Measurements from ENCODE around the gene SLC16A12. TPM values are rescaled to one million over a fixed set of nuclear protein-coding genes. Genes with fewer than 3 reads are reported as not detected.

Gene SLC16A12
- total and polyA plus RNA-seq, 2 donors from 2014 or later, result 19.0 to 38.8 TPM

DNA sequence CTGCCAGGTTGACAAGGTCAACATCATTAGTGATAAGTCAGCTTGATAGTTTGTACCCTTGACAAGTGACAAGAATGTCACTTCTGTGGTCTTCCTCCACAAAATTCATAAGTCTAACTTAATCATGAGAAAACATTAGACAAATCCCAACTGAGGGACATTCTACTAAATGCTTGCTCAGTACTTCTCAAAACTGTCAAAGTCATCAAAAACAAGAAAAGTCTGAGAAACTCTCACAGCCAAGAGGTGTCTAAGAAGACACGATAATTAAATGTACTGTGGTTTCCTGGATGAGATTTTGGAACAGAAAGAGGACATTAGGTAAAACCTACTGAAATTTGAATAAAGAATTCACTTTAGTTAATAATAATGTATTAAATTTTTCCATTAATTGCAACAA, 29.8 kb upstream of the SLC16A12 start:
- intact Hi-C loops (cut with DNase I), result no loop called here
- Histone ChIP-seq H3K4me3 (ENCODE audit: low read length in 3 of 3) (no peak overlapping the region), H3K9me3 (ENCODE audit: control insufficient read depth in 2 of 3, insufficient read depth in 1 of 3, low read length in 3 of 3) (no peaks in the 10 kb centered on the region), H3K4me1 (ENCODE audit: control insufficient read depth in 2 of 3, insufficient read depth in 2 of 3, low read depth in 1 of 3, low read length in 3 of 3) (peaks cover 0 to 7% (median 2%) of the 10 kb centered on the region in 3 donors), H3K27me3 (ENCODE audit: control insufficient read depth, insufficient read depth, low read length) (no peaks in the 10 kb centered on the region), H3K27ac (ENCODE audit: low read depth in 2 of 2, low read length in 2 of 2) (no peak overlapping the region), H3K9ac (ENCODE audit: low read length in 3 of 3) (no peak overlapping the region), H3K36me3 (ENCODE audit: control insufficient read depth in 2 of 3, insufficient read depth in 3 of 3, low read length in 3 of 3) (no peaks in the 10 kb centered on the region)
- FAIRE-seq, result no peak
- no peak for TF ChIP-seq CTCF (IDR thresholded peaks at IDR 0.05; ENCODE audit: borderline replicate concordance, extremely low read depth, insufficient read depth)
- DNase-seq, result no peak

DNA sequence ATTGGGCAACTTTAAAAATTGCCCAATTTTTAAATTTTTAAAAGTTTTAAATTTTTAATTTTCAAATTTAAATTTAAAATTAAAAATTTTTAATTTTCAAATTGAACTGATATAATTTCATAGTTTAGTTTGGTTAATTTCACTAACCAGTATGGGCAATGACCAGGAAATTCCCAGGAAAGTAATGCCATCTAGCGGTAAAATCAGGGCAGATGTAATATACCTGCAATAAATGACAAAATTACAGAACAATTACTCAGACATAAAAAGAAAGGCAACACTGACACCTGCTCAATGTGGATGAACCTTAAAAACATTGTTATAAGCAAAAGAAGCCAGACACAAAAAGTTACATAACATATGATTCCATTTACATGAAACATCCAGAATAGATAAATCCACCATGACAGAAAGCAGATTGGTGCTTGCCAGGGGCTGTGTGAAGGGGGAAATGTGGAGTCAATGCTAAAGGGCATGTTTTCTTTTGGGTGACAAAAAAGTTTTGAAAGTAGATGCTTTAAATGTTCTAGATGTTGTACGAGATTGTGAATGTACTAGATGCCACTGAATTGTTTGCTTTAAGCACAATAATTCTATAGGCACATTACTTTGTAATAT, 28.6 kb upstream of the SLC16A12 start:
- peak; percentile 99 for FAIRE-seq
- no peaks in the 10 kb centered on the region for H3K36me3 ChIP-seq (ENCODE audit: control insufficient read depth in 2 of 3, insufficient read depth in 3 of 3, low read length in 3 of 3)
- no peaks in the 10 kb centered on the region for H3K9me3 ChIP-seq (ENCODE audit: control insufficient read depth in 2 of 3, insufficient read depth in 1 of 3, low read length in 3 of 3)
- intact Hi-C loops (cut with DNase I), result loop anchor here (5.0 kb wide), 1 partner anchor 137 kb away; no protein-coding TSS in a partner anchor
- peak overlapping the region in 1 of 3 donors; percentile 8 for H3K9ac ChIP-seq (ENCODE audit: low read length in 3 of 3)
- peak in 2 of 5 donors; percentile 73 to 77 for DNase-seq
- H3K4me1 ChIP-seq (ENCODE audit: control insufficient read depth in 2 of 3, insufficient read depth in 2 of 3, low read depth in 1 of 3, low read length in 3 of 3), result peaks cover 0 to 7% (median 2%) of the 10 kb centered on the region in 3 donors
- no peak overlapping the region for H3K27ac ChIP-seq (ENCODE audit: low read depth in 2 of 2, low read length in 2 of 2)
- H3K4me3 ChIP-seq (ENCODE audit: low read length in 3 of 3), result no peak overlapping the region
- TF ChIP-seq CTCF (IDR thresholded peaks at IDR 0.05; ENCODE audit: borderline replicate concordance, extremely low read depth, insufficient read depth), result peak; percentile 85
- no peaks in the 10 kb centered on the region for H3K27me3 ChIP-seq (ENCODE audit: control insufficient read depth, insufficient read depth, low read length)

GRCh38 chr10:89563311-89563710, 27.9 kb upstream of the SLC16A12 start:
- no peak overlapping the region for H3K9ac ChIP-seq (ENCODE audit: low read length in 3 of 3)
- no peaks in the 10 kb centered on the region for H3K36me3 ChIP-seq (ENCODE audit: control insufficient read depth in 2 of 3, insufficient read depth in 3 of 3, low read length in 3 of 3)
- intact Hi-C loops (cut with DNase I), result loop anchor here (5.0 kb wide), 1 partner anchor 136 kb away; no protein-coding TSS in a partner anchor
- FAIRE-seq (no peak), DNase-seq (no peak)
- no peak for TF ChIP-seq CTCF (IDR thresholded peaks at IDR 0.05; ENCODE audit: borderline replicate concordance, extremely low read depth, insufficient read depth)
- no peaks in the 10 kb centered on the region for H3K9me3 ChIP-seq (ENCODE audit: control insufficient read depth in 2 of 3, insufficient read depth in 1 of 3, low read length in 3 of 3)
- no peak overlapping the region for H3K4me3 ChIP-seq (ENCODE audit: low read length in 3 of 3)
- no peaks in the 10 kb centered on the region for H3K27me3 ChIP-seq (ENCODE audit: control insufficient read depth, insufficient read depth, low read length)
- peaks cover 0 to 7% (median 2%) of the 10 kb centered on the region in 3 donors for H3K4me1 ChIP-seq (ENCODE audit: control insufficient read depth in 2 of 3, insufficient read depth in 2 of 3, low read depth in 1 of 3, low read length in 3 of 3)
- peak overlapping the region in 1 of 2 donors; percentile 8 for H3K27ac ChIP-seq (ENCODE audit: low read depth in 2 of 2, low read length in 2 of 2)
